Measurements from ENCODE around the gene SLC29A3.

SLC29A3 gene

DNA sequence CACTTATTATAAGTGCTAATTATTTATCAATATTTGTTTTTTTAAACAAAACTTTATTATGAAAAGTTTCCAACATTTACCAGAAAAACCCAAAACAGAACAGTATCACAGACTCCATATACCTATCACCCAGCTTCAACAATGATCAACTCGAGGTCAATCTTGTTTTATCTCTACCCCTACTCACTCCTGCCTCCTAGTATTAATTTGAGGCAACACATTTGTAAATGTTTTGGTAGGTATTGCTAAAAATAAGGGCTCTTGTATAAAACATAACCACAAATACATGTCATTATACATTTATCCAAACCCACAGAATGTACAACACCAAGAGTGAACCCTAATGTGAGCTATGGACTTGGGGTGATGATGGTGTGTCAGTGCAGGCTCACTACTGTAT lies 61.8 kb downstream of the SLC29A3 start:
- TF ChIP-seq, protein P1, sequence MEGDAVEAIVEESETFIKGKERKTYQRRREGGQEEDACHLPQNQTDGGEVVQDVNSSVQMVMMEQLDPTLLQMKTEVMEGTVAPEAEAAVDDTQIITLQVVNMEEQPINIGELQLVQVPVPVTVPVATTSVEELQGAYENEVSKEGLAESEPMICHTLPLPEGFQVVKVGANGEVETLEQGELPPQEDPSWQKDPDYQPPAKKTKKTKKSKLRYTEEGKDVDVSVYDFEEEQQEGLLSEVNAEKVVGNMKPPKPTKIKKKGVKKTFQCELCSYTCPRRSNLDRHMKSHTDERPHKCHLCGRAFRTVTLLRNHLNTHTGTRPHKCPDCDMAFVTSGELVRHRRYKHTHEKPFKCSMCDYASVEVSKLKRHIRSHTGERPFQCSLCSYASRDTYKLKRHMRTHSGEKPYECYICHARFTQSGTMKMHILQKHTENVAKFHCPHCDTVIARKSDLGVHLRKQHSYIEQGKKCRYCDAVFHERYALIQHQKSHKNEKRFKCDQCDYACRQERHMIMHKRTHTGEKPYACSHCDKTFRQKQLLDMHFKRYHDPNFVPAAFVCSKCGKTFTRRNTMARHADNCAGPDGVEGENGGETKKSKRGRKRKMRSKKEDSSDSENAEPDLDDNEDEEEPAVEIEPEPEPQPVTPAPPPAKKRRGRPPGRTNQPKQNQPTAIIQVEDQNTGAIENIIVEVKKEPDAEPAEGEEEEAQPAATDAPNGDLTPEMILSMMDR (IDR thresholded peaks at IDR 0.05) = no peak
- Histone ChIP-seq H3K36me3 (no peaks in the 10 kb centered on the region), H3K27ac (no peak overlapping the region), H3K9me3 (no peaks in the 10 kb centered on the region), H3K4me3 (ENCODE audit: low read depth in 1 of 2, low read length in 1 of 2) (no peak overlapping the region), H3K27me3 (no peaks in the 10 kb centered on the region), H3K4me1 (ENCODE audit: control insufficient read depth in 1 of 2, insufficient read depth in 1 of 2, low read depth in 1 of 2, low read length in 1 of 2) (peaks cover 21 to 23% of the 10 kb centered on the region in 2 experiments)

DNA sequence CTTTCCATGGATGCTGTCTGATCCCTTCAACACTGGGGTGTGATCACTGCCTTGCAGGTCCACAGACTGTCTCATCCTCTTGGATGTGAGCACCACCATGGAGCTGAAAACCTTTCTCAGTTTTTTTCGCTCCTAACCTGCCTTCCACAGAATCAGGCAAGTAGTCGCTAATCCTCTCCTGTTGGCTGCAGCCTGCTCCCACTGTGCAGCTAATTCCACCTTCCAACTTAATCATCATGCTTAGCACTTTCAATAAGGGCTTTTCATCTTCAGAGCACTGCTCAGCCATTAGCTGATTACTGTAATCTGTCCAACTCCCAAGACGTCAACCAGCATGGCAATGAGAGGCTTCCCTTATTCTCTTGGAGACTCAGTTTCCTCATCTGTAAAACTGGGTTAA lies 62.6 kb downstream of the SLC29A3 start:
- TF ChIP-seq, protein P1 (IDR thresholded peaks at IDR 0.05) = no peak
- Histone ChIP-seq H3K27me3 (no peaks in the 10 kb centered on the region), H3K4me1 (ENCODE audit: control insufficient read depth in 1 of 2, insufficient read depth in 1 of 2, low read depth in 1 of 2, low read length in 1 of 2) (peaks cover 21 to 23% of the 10 kb centered on the region in 2 experiments), H3K36me3 (no peaks in the 10 kb centered on the region), H3K4me3 (ENCODE audit: low read depth in 1 of 2, low read length in 1 of 2) (no peak overlapping the region), H3K9me3 (no peaks in the 10 kb centered on the region), H3K27ac (no peak overlapping the region)

DNA sequence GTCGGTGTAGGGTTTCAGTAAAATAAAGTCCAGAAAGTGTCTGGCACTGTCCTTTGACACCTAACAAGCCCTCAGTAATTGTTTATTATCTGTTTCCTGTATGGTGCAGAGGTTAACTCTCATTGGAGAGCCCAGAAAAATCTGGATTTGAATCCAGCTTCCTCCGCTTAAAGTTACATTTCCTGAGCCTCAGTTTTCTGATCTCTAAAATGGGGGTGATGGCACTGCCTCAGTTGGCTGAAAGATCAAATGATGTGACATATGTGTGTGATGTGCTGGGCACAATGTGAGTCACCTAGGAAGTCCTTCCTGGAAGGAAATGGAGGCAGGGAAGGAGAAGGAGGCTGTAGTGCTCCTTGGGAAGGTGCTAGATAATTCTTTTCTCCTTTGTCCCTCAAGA lies 63.0 kb downstream of the SLC29A3 start:
- H3K36me3 ChIP-seq = no peaks in the 10 kb centered on the region
- H3K4me1 ChIP-seq (ENCODE audit: control insufficient read depth in 1 of 2, insufficient read depth in 1 of 2, low read depth in 1 of 2, low read length in 1 of 2) = peaks cover 17 to 19% of the 10 kb centered on the region in 2 experiments
- H3K27me3 ChIP-seq = no peaks in the 10 kb centered on the region
- H3K27ac ChIP-seq = no peak overlapping the region
- no peak overlapping the region for H3K4me3 ChIP-seq (ENCODE audit: low read depth in 1 of 2, low read length in 1 of 2)
- H3K9me3 ChIP-seq = no peaks in the 10 kb centered on the region
- TF ChIP-seq, protein P1 (IDR thresholded peaks at IDR 0.05) = no peak

DNA sequence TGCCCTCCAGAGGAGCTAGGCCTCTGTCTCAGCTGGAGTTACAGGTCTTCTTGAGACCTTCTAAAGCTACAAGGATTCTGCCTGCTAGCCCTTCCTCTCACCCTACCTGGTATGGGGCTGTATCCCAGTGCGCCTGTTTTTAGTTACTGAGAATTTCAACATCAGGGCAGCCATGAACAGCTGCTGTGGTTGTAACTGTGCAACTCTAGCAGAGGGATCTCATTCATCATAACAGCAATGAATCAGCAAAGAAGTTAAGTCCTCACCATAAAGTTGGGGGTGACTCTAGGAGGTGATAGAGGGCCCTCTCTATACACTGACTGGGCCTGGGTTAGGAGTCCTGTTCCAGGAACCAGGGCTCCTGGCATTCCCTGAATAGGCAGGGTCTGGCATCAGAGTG lies 63.7 kb downstream of the SLC29A3 start:
- Histone ChIP-seq H3K4me3 (ENCODE audit: low read depth in 1 of 2, low read length in 1 of 2) (no peak overlapping the region), H3K4me1 (ENCODE audit: control insufficient read depth in 1 of 2, insufficient read depth in 1 of 2, low read depth in 1 of 2, low read length in 1 of 2) (peaks cover 10 to 12% of the 10 kb centered on the region in 2 experiments), H3K36me3 (no peaks in the 10 kb centered on the region), H3K27ac (no peak overlapping the region), H3K9me3 (no peaks in the 10 kb centered on the region), H3K27me3 (no peaks in the 10 kb centered on the region)
- TF ChIP-seq, protein P1 (IDR thresholded peaks at IDR 0.05) = no peak

DNA sequence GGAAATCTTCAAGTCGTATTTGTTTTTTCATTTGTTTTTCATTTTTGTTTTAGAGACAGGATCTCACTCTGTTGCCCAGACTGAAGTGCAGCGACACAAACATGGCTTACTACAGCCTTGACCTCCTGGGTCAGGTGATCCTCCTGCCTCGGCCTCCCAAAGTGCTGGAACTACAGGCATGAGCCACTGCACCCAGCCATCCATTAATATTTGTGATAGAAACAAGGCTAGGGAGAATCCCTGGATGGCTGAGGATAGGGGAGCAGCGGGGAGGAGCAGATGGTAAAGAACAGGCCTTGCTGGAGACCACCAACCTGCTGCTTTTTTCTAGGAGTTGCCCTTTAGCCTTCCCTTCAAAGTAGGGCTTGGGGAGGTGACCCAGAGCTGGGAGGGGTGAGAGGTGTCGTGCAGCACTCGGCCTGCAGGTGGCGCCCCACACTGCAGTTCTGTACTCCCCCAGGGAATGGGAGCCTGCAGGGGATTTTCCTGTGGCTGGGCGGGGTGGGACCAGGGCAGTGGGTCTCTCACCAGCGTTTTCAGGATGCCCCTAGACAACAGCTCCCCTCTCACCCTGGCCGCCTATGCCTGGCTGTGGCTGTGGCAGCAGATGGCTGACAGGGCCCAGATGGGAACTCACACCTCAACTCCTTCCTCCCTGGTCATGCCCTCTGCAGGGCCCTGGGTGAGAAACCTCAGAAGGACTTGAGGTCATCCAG lies 65.1 kb downstream of the SLC29A3 start:
- Histone ChIP-seq H3K4me1 (ENCODE audit: control insufficient read depth in 1 of 2, insufficient read depth in 1 of 2, low read depth in 1 of 2, low read length in 1 of 2) (no peaks in the 10 kb centered on the region), H3K36me3 (no peaks in the 10 kb centered on the region), H3K27me3 (no peaks in the 10 kb centered on the region), H3K4me3 (ENCODE audit: low read depth in 1 of 2, low read length in 1 of 2) (no peak overlapping the region), H3K27ac (no peak overlapping the region), H3K9me3 (no peaks in the 10 kb centered on the region)
- TF ChIP-seq, protein P1 (IDR thresholded peaks at IDR 0.05) = peak; percentile 94

Measured in neutrophil (primary cell).